ENCODE measurements around the gene LLGL1.

Gene LLGL1

DNA sequence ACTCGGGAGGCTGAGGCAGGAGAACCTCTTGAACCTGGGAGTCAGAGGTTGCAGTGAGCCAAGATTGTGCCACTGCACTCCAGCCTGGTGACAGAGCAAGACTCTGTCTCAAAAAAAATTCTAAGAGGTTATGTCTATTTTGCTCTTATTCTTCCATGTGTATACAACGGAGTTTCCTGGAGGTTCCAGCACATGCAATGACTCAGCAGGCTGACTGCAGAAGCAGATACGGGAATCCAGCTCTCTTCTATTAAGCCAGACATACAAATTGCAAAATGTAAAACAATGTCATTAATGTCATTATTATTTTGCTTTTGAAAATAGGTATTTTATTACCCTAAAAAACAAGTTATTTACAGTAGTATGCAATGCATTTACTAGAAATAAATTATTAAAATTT, 53.4 kb downstream of the LLGL1 start:
- DNase-seq = no peak

DNA sequence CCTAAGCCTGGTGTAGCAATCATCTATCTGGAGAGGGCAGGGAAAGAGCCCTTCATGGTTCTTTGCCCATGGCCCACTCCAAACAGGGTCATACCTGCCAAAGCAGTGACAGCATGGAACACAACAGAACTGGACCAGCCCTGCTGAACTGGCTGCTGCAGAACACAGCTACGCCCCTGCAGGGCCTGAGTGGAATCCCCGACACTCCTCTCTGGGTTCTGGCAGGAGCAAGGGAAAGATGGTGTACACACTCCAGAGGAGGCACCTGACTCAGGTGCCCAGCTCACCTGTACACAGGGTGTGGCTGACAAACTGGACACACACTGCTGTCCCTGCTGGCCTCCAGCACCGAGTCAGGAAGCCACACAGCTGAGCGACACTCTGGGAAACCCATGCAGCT, 54.8 kb downstream of the LLGL1 start:
- DNase-seq = no peak

DNA sequence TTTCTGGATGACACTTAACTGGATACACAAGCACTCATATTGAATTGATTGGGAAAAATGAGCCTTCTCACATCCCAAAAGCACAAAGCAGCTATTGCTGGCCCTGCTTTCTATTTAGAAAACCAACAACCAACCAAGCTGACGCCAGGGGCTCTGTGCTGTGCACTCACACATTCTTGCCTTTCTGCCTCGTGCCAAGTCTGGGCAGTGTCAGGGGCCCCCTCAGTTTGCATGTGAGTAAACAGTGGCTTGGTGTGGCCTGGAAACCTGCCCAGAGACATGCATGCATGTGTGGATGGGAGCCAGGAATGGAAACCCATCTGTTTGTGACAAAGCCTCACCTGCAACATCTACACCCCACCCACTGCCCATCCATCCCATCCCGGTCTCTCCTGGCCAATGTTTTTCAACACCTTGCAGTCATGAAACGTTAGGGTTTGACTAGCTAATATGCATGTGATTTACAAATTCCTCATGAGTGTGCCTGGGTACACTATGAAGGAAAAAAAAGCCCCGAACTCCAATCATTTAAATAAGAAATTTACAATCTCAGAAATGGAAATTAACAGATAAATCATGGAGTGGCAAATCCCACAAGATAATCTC, 55.4 kb downstream of the LLGL1 start:
- no peak for DNase-seq

DNA sequence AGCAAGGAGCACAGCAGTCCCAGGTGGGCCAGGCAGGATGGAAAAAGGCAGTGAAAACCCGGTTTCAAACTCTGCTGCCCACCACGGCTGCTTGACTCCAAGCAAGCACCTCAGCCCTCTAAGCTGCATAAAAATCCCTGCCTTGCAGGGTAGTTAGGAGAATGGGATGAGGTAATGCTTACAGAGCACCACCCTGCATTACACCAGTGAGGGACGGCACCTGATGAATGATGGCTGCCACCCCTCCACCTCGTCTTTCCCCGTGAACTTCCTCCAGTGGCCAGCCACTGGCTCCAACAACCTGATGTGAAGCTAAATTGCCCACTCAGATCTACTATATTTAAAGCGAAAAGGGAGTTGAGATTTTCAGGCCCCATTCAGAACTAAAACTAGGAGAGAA, 56.4 kb downstream of the LLGL1 start:
- DNase-seq = no peak

DNA sequence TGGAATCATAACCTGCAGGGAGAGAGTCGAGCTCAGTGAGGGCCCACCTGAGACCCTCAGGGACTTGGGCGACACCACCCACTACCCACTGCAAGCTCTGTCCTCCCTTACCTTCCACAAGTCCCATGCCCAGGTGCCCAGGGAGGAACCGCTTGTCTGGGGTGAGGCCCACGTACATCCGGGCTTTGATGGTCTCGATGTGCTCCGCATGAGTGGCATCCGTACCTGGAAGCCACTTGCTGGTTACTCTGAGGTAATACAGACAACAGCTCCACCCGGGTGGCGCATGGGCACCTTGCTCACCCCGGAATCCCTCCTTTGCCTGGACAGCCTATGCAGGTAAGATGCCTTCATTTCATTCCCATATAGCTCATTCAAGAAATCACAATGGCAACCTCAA, 59.9 kb downstream of the LLGL1 start:
- no peak for DNase-seq

DNA sequence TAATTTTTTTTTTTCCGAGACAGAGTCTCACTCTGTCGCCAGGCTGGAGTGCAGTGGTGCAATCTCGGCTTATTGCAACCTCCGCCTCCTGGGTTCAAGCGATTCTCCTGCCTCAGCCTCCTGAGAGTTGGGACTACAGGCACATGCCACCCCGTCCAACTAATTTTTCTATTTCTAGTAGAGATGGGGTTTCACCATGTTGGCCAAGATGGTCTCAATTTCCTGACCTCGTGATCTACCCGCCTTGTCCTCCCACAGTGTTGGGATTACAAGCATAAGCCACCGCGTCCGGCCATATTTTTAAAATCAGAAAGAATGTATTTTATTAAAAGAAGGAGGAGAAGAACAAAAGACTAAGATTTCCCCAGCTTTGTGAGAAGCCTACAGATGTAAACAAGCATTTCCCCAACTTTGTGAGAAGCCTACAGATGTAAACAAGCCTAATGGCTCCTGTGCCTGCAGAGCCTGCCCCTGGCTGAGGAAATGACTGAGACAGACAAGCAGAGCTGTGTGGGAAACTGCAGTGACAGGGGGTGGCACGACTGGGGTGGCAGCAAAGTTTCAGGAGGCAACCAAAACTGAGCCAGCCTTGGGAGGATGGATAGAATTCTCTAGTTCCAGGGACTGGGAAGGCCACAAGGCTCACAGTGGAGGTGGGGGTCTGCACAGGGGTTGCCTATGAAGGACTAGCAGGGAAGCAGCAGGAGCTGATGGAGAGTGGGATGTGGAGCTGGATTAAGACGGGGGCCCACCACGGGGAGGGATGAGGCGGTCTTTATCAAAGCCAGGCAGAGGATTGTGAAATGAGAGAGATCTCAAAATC, 66.5 kb downstream of the LLGL1 start:
- DNase-seq = no peak

Data from NCI-H524 (cell line).